H1 (cell line): Measurements from ENCODE around the gene HMCN1. TPM values are rescaled to one million over a fixed set of nuclear protein-coding genes. Genes with fewer than 3 reads are reported as not detected.

Source experiments
- CTCF ChIA-PET: fragments of 300-600 bp; sonication (Branson Sonifier 250); formaldehyde crosslinking; loops from one replicate; lab custom pipeline; 2021; ENCODE audit not compliant: partially characterized antibody; lab: Charles Lee
- POLR2A ChIA-PET: fragments of 300-600 bp; sonication (Branson Sonifier 250); formaldehyde crosslinking; loops from one replicate; lab custom pipeline; 2021; ENCODE audit warnings: inconsistent platforms; ENCODE audit not compliant: partially characterized antibody; lab: Charles Lee
- DNase-seq, 2 experiments: peaks; one replicate each; pipeline versions ENCODE4 v3.0.0 to v3.0.0-alpha.2; 2010 to 2022; ENCODE audit warnings: low spot score in 2 of 2, low read depth in 1 of 2, mixed read lengths in 1 of 2
- FAIRE-seq: peaks from 2 replicates; lab custom pipeline; 2011; peaks lifted over from hg19 to GRCh38; lab: Jason Lieb, UNC
- H2AFZ ChIP-seq: 2 replicates; pipeline ENCODE4 v1.8.1; 2012; ENCODE audit warnings: low read length, inconsistent platforms
- H2AK5ac ChIP-seq: 2 replicates; pipeline ENCODE4 v1.6.1; 2013; ENCODE audit warnings: low read depth, low read length
- H2BK120ac ChIP-seq: replicated peaks from 2 replicates; pipeline ENCODE3; 2013; ENCODE audit warnings: low read depth, low read length, inconsistent platforms
- H2BK12ac ChIP-seq: 2 replicates; pipeline ENCODE4 v1.6.1; 2013; ENCODE audit warnings: low read depth, low read length
- H2BK15ac ChIP-seq: 2 replicates; pipeline ENCODE4 v1.6.1; 2013; ENCODE audit warnings: low read length
- H2BK20ac ChIP-seq: 2 replicates; pipeline ENCODE4 v1.6.1; 2013; ENCODE audit warnings: low read length
- H2BK5ac ChIP-seq: 2 replicates; pipeline ENCODE4 v1.6.1; 2013; ENCODE audit warnings: low read depth, low read length
- H3K14ac ChIP-seq: 2 replicates; pipeline ENCODE4 v1.6.1; 2013; ENCODE audit warnings: inconsistent platforms; ENCODE audit not compliant: insufficient read length
- H3K18ac ChIP-seq: 2 replicates; pipeline ENCODE4 v1.6.1; 2013; ENCODE audit warnings: low read length; ENCODE audit errors: extremely low read depth
- H3K23ac ChIP-seq: 2 replicates; pipeline ENCODE4 v1.6.1; 2013; ENCODE audit warnings: inconsistent platforms; ENCODE audit not compliant: insufficient read length
- H3K23me2 ChIP-seq: 2 replicates; pipeline ENCODE4 v1.6.1; 2013; ENCODE audit warnings: low read depth, low read length
- H3K27ac ChIP-seq: 2 replicates; pipeline ENCODE4 v1.6.1; 2011; ENCODE audit warnings: low read depth, low read length, inconsistent platforms
- H3K27me3 ChIP-seq, 4 experiments: replicated peaks in 1 of 4; 1 replicate in 1 of 4; 2 replicates in 3 of 4; pipeline versions ENCODE4 v1.6.1 to v1.8.1; 2011 to 2013; ENCODE audit warnings: low read length in 3 of 4, mild to moderate bottlenecking in 3 of 4, inconsistent platforms in 2 of 4, mixed read lengths in 2 of 4, moderate library complexity in 1 of 4; ENCODE audit not compliant: control insufficient read depth in 3 of 4, insufficient read depth in 3 of 4; ENCODE audit errors: extremely low read depth in 1 of 4
- H3K36me3 ChIP-seq, 4 experiments: 2 replicates each; pipeline versions ENCODE4 v1.6.1 to v1.8.1; 2011 to 2013; ENCODE audit warnings: mild to moderate bottlenecking in 4 of 4, low read length in 3 of 4, moderate library complexity in 2 of 4, control low read depth in 1 of 4, inconsistent platforms in 1 of 4; ENCODE audit not compliant: insufficient read depth in 4 of 4, control insufficient read depth in 2 of 4
- H3K4ac ChIP-seq: replicated peaks from 2 replicates; pipeline ENCODE3; 2013; ENCODE audit warnings: low read length, low read depth, mixed read lengths, inconsistent platforms; ENCODE audit not compliant: insufficient read length
- H3K4me1 ChIP-seq, 4 experiments: replicated peaks in 1 of 4; 1 replicate in 1 of 4; 2 replicates in 3 of 4; pipeline versions ENCODE4 v1.6.1 to v1.8.1; 2011 to 2013; ENCODE audit warnings: low read length in 3 of 4, inconsistent platforms in 2 of 4, mixed read lengths in 1 of 4; ENCODE audit not compliant: insufficient read depth in 4 of 4, control insufficient read depth in 3 of 4
- H3K4me2 ChIP-seq, 2 experiments: 2 replicates each; pipeline versions ENCODE4 v1.6.1 to v1.8.1; 2011 to 2013; ENCODE audit warnings: low read depth in 2 of 2, low read length in 2 of 2, control low read depth in 1 of 2, inconsistent platforms in 1 of 2, mild to moderate bottlenecking in 1 of 2; ENCODE audit not compliant: insufficient read depth in 1 of 2
- H3K4me3 ChIP-seq, 4 experiments: fragments of 200-600, 300-600 bp in 1 of 4; sonication (generic), shearing (Covaris generic), sonication (Bioruptor Twin) in 1 of 4; 2 replicates each; pipeline versions ENCODE4 v1.5.1 to v1.8.1; 2011 to 2016; ENCODE audit warnings: low read length in 4 of 4, low read depth in 3 of 4, control low read depth in 2 of 4, inconsistent platforms in 2 of 4, mild to moderate bottlenecking in 2 of 4, mixed read lengths in 1 of 4, moderate library complexity in 1 of 4; ENCODE audit not compliant: insufficient read depth in 2 of 4; ENCODE audit errors: extremely low read depth in 1 of 4
- H3K56ac ChIP-seq: replicated peaks from 2 replicates; pipeline ENCODE3; 2013; ENCODE audit warnings: low read depth, mild to moderate bottlenecking, mixed read lengths, low read length, inconsistent platforms; ENCODE audit not compliant: insufficient read length
- H3K79me1 ChIP-seq: 2 replicates; pipeline ENCODE4 v1.6.1; 2013; ENCODE audit warnings: low read depth, low read length, control low read depth
- H3K79me2 ChIP-seq, 2 experiments: 2 replicates each; pipeline versions ENCODE4 v1.6.1 to v1.8.1; 2012 to 2013; ENCODE audit warnings: low read length in 2 of 2, mild to moderate bottlenecking in 2 of 2, inconsistent platforms in 1 of 2; ENCODE audit not compliant: insufficient read depth in 2 of 2, control insufficient read depth in 1 of 2
- H3K9ac ChIP-seq, 4 experiments: replicated peaks in 1 of 4; 1 replicate in 1 of 4; 2 replicates in 3 of 4; pipeline versions ENCODE4 v1.6.1 to v1.8.1; 2011 to 2013; ENCODE audit warnings: low read depth in 3 of 4, low read length in 3 of 4, control low read depth in 2 of 4, mild to moderate bottlenecking in 2 of 4, moderate library complexity in 2 of 4, inconsistent platforms in 1 of 4; ENCODE audit errors: extremely low read depth in 1 of 4
- H3K9me3 ChIP-seq, 2 experiments: 2 replicates each; pipeline versions ENCODE4 v1.6.1 to v1.8.1; 2012 to 2013; ENCODE audit warnings: mild to moderate bottlenecking in 2 of 2, moderate library complexity in 2 of 2, control low read depth in 1 of 2, inconsistent platforms in 1 of 2, low read depth in 1 of 2, low read length in 1 of 2, mixed read lengths in 1 of 2; ENCODE audit not compliant: insufficient read depth in 2 of 2
- H4K20me1 ChIP-seq, 2 experiments: replicated peaks in 1 of 2; 2 replicates each; pipeline versions ENCODE3 to v1.8.1; 2011 to 2013; ENCODE audit warnings: inconsistent platforms in 2 of 2, low read length in 2 of 2, mild to moderate bottlenecking in 1 of 2; ENCODE audit not compliant: insufficient read depth in 2 of 2, control insufficient read depth in 1 of 2
- H4K5ac ChIP-seq: 2 replicates; pipeline ENCODE4 v1.6.1; 2013; ENCODE audit warnings: low read length, low read depth, mixed read lengths, inconsistent platforms; ENCODE audit not compliant: insufficient read length
- H4K8ac ChIP-seq: 2 replicates; pipeline ENCODE4 v1.8.0; 2013; ENCODE audit warnings: mild to moderate bottlenecking, moderate library complexity, low read length, inconsistent platforms; ENCODE audit not compliant: insufficient read depth; ENCODE audit errors: extremely low read depth
- H4K91ac ChIP-seq: replicated peaks from 2 replicates; pipeline ENCODE3; 2013; ENCODE audit warnings: low read length, mixed read lengths, inconsistent platforms; ENCODE audit not compliant: insufficient read length
- GABPA ChIP-seq: IDR thresholded peaks from 2 replicates; pipeline ENCODE4 v1.6.1; 2011; ENCODE audit warnings: mild to moderate bottlenecking, low read length, moderate library complexity, borderline replicate concordance; ENCODE audit not compliant: insufficient read depth
- JUN ChIP-seq: IDR thresholded peaks from 2 replicates; pipeline ENCODE4 v1.6.1; 2011; ENCODE audit warnings: low read depth, mild to moderate bottlenecking, improper control_type of control experiment, low read length
- NRF1 ChIP-seq: IDR thresholded peaks from 2 replicates; pipeline ENCODE4 v1.6.1; 2011; ENCODE audit warnings: mild to moderate bottlenecking, low read depth, low read length, improper control_type of control experiment
- PHF8 ChIP-seq: fragments of 200-600 bp; sonication (generic); conservative IDR thresholded peaks from 2 replicates; pipeline ENCODE4 v1.7.1; 2012; ENCODE audit warnings: low read depth, mild to moderate bottlenecking, inconsistent platforms, low read length, moderate library complexity
- RBBP5 ChIP-seq: IDR thresholded peaks from 2 replicates; pipeline ENCODE4 v1.7.1; 2012; ENCODE audit warnings: low read depth, mild to moderate bottlenecking, inconsistent platforms, low read length, moderate library complexity, borderline replicate concordance
- RNF2 ChIP-seq: fragments of 200-900, 300-1000 bp; sonication (generic); IDR thresholded peaks from 2 replicates; pipeline ENCODE4 v1.7.1; 2016; ENCODE audit warnings: borderline replicate concordance, low read depth, mild to moderate bottlenecking, antibody characterized with exemption, low read length; ENCODE audit not compliant: poor library complexity, severe bottlenecking; ENCODE audit errors: missing control alignments
- TAF1 ChIP-seq: IDR thresholded peaks from 2 replicates; pipeline ENCODE4 v1.6.1; 2011; ENCODE audit warnings: mild to moderate bottlenecking, low read depth, low read length
- WGBS, 2 experiments: shearing (Covaris generic) in 1 of 2; methylation state at CpG; one replicate each; pipeline versions ENCODE4 v1.1.6 to v1.1.7; 2013 to 2015; ENCODE audit warnings: low lambda C conversion rate in 2 of 2, mixed read lengths in 2 of 2, inconsistent platforms in 1 of 2, low coverage in 1 of 2, missing lambda C conversion rate in 1 of 2; ENCODE audit not compliant: insufficient replicate concordance in 2 of 2, insufficient coverage in 1 of 2, insufficient read length in 1 of 2; ENCODE audit errors: extremely low coverage in 1 of 2, missing lambda C conversion rate in 1 of 2; 5-methylcytosine and 5-hydroxymethylcytosine counted together
- polyA plus RNA-seq, 7 experiments: library from polyadenylated mRNA; depleted of rRNA in 3 of 7; stranded (reverse) in 5 of 7; unstranded in 2 of 7; fragments of >200 nt in 5 of 7; fragments of 200-250 nt in 2 of 7; gene quantifications; 1 replicate in 5 of 7; 2 replicates in 1 of 7; 4 replicates in 1 of 7; pipeline versions ENCODE4 v1.2.1 to v1.2.3, GENCODE V29; 2011 to 2013; ENCODE audit warnings: missing spikeins in 2 of 7, mixed read lengths in 2 of 7
- total RNA-seq: library from RNA; stranded (reverse); fragmentation: NEBNext Ultra II Directional; extraction: Animal tissue kit (Norgen Biotek cat#: 25700); gene quantifications from 2 replicates; pipeline ENCODE4 v1.2.1, GENCODE V29; 2021

HMCN1 gene
- total and polyA plus RNA-seq, 2 of the 8 experiments (the other 6 are each of a cell fraction or from before 2014, with no cell fraction given) = 13.8 to 14.6 TPM

DNA sequence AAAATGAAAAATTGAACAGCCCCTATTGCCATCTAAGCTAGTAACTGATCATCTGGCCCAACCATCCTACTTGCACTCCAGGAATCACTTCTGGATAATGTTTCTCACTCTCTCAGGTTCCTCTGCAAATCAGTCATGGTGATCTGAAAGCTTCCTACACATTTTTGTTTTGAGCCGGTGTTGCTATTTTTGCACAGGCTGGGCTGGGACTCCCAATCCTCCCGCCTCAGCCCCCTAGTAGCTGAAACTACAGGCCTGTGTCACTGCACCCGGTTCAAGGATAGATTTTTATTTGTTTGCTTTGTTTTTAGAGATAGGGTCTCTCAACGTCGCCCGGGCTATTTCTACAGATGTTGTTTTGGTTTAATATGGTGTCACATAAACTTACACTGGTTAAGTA lies 40.5 kb upstream of the HMCN1 start:
- Histone ChIP-seq H3K79me1 (no peaks in the 10 kb centered on the region), H3K23ac (no peak overlapping the region), H3K9me3 (no peaks in the 10 kb centered on the region), H2BK20ac (no peak overlapping the region), H3K4me2 (no peak overlapping the region), H4K20me1 (no peaks in the 10 kb centered on the region), H3K9ac (no peak overlapping the region), H2AFZ (0 out of 2 replicates have a peak overlapping the region, but pooled peaks have one; percentile 48), H3K18ac (no peak overlapping the region), H3K4me1 (no peaks in the 10 kb centered on the region), H2BK5ac (no peak overlapping the region), H4K5ac (no peak overlapping the region), H3K4ac (no peak overlapping the region), H3K27ac (no peak overlapping the region), H3K14ac (no peak overlapping the region), H3K27me3 (peaks cover 0 to 1% (median 0%) of the 10 kb centered on the region in 4 experiments; a peak in 2 of 7 replicates), H3K36me3 (no peaks in the 10 kb centered on the region), H3K4me3 (no peak overlapping the region), H2AK5ac (no peak overlapping the region), H3K56ac (no peak overlapping the region), H2BK12ac (no peak overlapping the region), H2BK15ac (no peak overlapping the region), H2BK120ac (no peak overlapping the region), H3K23me2 (no peaks in the 10 kb centered on the region), H4K91ac (no peak overlapping the region), H4K8ac (no peak overlapping the region), H3K79me2 (no peaks in the 10 kb centered on the region)
- no peak for FAIRE-seq
- no peak for TF ChIP-seq RNF2
- TF ChIP-seq PHF8 = no peak
- no peak for TF ChIP-seq GABPA
- no peak for TF ChIP-seq TAF1
- TF ChIP-seq JUN = no peak
- no peak for TF ChIP-seq NRF1
- TF ChIP-seq RBBP5 = no peak
- 96% methylated on average over 6 of the region's 6 CpGs; no CpG with 5 or more reads in 1 of the 2 experiments for WGBS, 2 experiments
- no peak for DNase-seq
- ChIA-PET CTCF (interaction anchor here (1.0 to 4.9 kb wide), 9 partner anchors 9 to 608 kb away, joined by 3 to 18 read pairs (median 3); no protein-coding TSS in a partner anchor), POLR2A (no interaction called here)
